WTC11 (cell line): Measurements from ENCODE around the gene NPEPPS. TPM values are rescaled to one million over a fixed set of nuclear protein-coding genes. Genes with fewer than 3 reads are reported as not detected.
"Not testable (repeated sequence)": the region's sequence is repeated elsewhere in the genome, so short reads cannot be mapped to it uniquely, and the experiment has no call there.

ENCODE experiments used
- ATAC-seq: fragments of 200-7000 bp; cut with Tn5 transposase; 2 replicates; pipeline ENCODE4 v1.10.0; 2021; ENCODE audit warnings: mild to moderate bottlenecking, moderate library complexity
- CTCF ChIA-PET: fragments of 300-600 bp; sonication (Branson Sonifier 250); formaldehyde crosslinking; loops from one replicate; lab custom pipeline; 2021; ENCODE audit warnings: antibody characterized with exemption; lab: Charles Lee
- POLR2A ChIA-PET: fragments of 350-600 bp; sonication (Branson Sonifier 250); formaldehyde crosslinking; loops from one replicate; lab custom pipeline; 2021; ENCODE audit warnings: antibody characterized with exemption; lab: Charles Lee
- DNase-seq: peaks from one replicate; pipeline ENCODE4 v3.0.0; 2021; ENCODE audit warnings: low spot score
- H3K27ac Mint-ChIP-seq: 2 replicates; pipeline ENCODE4 v1.8.0; 2021; ENCODE audit warnings: mixed read lengths
- H3K27me3 Mint-ChIP-seq: 2 replicates; pipeline ENCODE4 v1.8.0; 2021; ENCODE audit warnings: low read depth, mild to moderate bottlenecking, moderate library complexity, mixed read lengths
- H3K36me3 Mint-ChIP-seq: 2 replicates; pipeline ENCODE4 v1.8.0; 2021; ENCODE audit warnings: mixed read lengths
- H3K4me1 Mint-ChIP-seq: 2 replicates; pipeline ENCODE4 v1.8.0; 2022; ENCODE audit warnings: mixed read lengths
- H3K4me3 Mint-ChIP-seq: 2 replicates; pipeline ENCODE4 v1.8.0; 2021; ENCODE audit warnings: mild to moderate bottlenecking, moderate library complexity, mixed read lengths
- H3K9me3 Mint-ChIP-seq: 2 replicates; pipeline ENCODE4 v1.8.0; 2021; ENCODE audit warnings: mixed read lengths
- total RNA-seq: library from RNA; stranded (reverse); gene quantifications from 3 replicates; pipeline ENCODE4 v1.2.3, GENCODE V29; 2021

NPEPPS gene
- total RNA-seq, 1 experiment from 2014 or later = 127 TPM

GRCh38 chr17:47519365-47519764 is 11.5 kb upstream of the NPEPPS start:
- H3K4me3 Mint-ChIP-seq, H3K27me3 Mint-ChIP-seq, H3K27ac Mint-ChIP-seq, POLR2A ChIA-PET, ATAC-seq, H3K9me3 Mint-ChIP-seq, CTCF ChIA-PET, H3K4me1 Mint-ChIP-seq, H3K36me3 Mint-ChIP-seq, DNase-seq: not testable (repeated sequence)

GRCh38 chr17:47520279-47520678 is 10.6 kb upstream of the NPEPPS start:
- POLR2A ChIA-PET, H3K9me3 Mint-ChIP-seq, DNase-seq, CTCF ChIA-PET, H3K4me3 Mint-ChIP-seq, H3K27ac Mint-ChIP-seq, H3K4me1 Mint-ChIP-seq, H3K27me3 Mint-ChIP-seq, ATAC-seq, H3K36me3 Mint-ChIP-seq: not testable (repeated sequence)

GRCh38 chr17:47521434-47521833 is 9.5 kb upstream of the NPEPPS start:
- H3K4me3 Mint-ChIP-seq, CTCF ChIA-PET, H3K27me3 Mint-ChIP-seq, H3K9me3 Mint-ChIP-seq, POLR2A ChIA-PET, H3K36me3 Mint-ChIP-seq, H3K4me1 Mint-ChIP-seq, ATAC-seq, H3K27ac Mint-ChIP-seq, DNase-seq: not testable (repeated sequence)

- H3K27me3 Mint-ChIP-seq, DNase-seq, H3K4me1 Mint-ChIP-seq, H3K27ac Mint-ChIP-seq, H3K36me3 Mint-ChIP-seq, CTCF ChIA-PET, ATAC-seq, POLR2A ChIA-PET, H3K4me3 Mint-ChIP-seq, H3K9me3 Mint-ChIP-seq: not testable (repeated sequence)
Measured at GRCh38 chr17:47522341-47522740, 8.6 kb upstream of the NPEPPS start.

GRCh38 chr17:47531233-47531820 is 419 bp downstream of the NPEPPS start:
- H3K4me3 Mint-ChIP-seq, H3K9me3 Mint-ChIP-seq, H3K4me1 Mint-ChIP-seq, H3K36me3 Mint-ChIP-seq, H3K27me3 Mint-ChIP-seq, H3K27ac Mint-ChIP-seq, DNase-seq: not testable (repeated sequence)
- ATAC-seq = peak; percentile 29
- CTCF ChIA-PET = interaction anchor here (1.0 kb wide), 1 partner anchor 85 kb away, joined by 3 read pairs; no protein-coding TSS in a partner anchor
- POLR2A ChIA-PET = interaction anchor here (1.2 kb wide), 1 partner anchor 118 kb away, joined by 5 read pairs; the partner anchor contains the start of gene KPNB1

GRCh38 chr17:47539085-47539484 is 8.2 kb downstream of the NPEPPS start:
- ATAC-seq, H3K4me3 Mint-ChIP-seq, POLR2A ChIA-PET, DNase-seq, H3K4me1 Mint-ChIP-seq, CTCF ChIA-PET, H3K9me3 Mint-ChIP-seq, H3K27me3 Mint-ChIP-seq, H3K36me3 Mint-ChIP-seq: not testable (repeated sequence)
- H3K27ac Mint-ChIP-seq = peak overlapping the region; percentile 42

GRCh38 chr17:47541676-47542075 is 10.8 kb downstream of the NPEPPS start:
- CTCF ChIA-PET = interaction anchor here (0.6 kb wide), 3 partner anchors 78 to 820 kb away, joined by 3 read pairs; no protein-coding TSS in a partner anchor
- H3K36me3 Mint-ChIP-seq, H3K4me1 Mint-ChIP-seq, POLR2A ChIA-PET, H3K4me3 Mint-ChIP-seq, H3K27ac Mint-ChIP-seq, H3K9me3 Mint-ChIP-seq, ATAC-seq, DNase-seq, H3K27me3 Mint-ChIP-seq: not testable (repeated sequence)

GRCh38 chr17:47544327-47544726 is 13.4 kb downstream of the NPEPPS start:
- H3K9me3 Mint-ChIP-seq, H3K4me1 Mint-ChIP-seq, ATAC-seq, CTCF ChIA-PET, H3K27me3 Mint-ChIP-seq, DNase-seq, POLR2A ChIA-PET, H3K27ac Mint-ChIP-seq, H3K4me3 Mint-ChIP-seq: not testable (repeated sequence)
- peaks cover 15% of the 10 kb centered on the region for H3K36me3 Mint-ChIP-seq

GRCh38 chr17:47554733-47555132 is 23.8 kb downstream of the NPEPPS start:
- H3K27ac Mint-ChIP-seq, POLR2A ChIA-PET, H3K4me1 Mint-ChIP-seq: not testable (repeated sequence)

GRCh38 chr17:47556108-47556507 is 25.2 kb downstream of the NPEPPS start:
- POLR2A ChIA-PET, H3K9me3 Mint-ChIP-seq, DNase-seq, H3K4me3 Mint-ChIP-seq, H3K27me3 Mint-ChIP-seq, ATAC-seq, H3K4me1 Mint-ChIP-seq, H3K27ac Mint-ChIP-seq, CTCF ChIA-PET: not testable (repeated sequence)
- H3K36me3 Mint-ChIP-seq = peaks cover 10% of the 10 kb centered on the region

More at GRCh38 chr17:47554733-47555132, 23.8 kb downstream of the NPEPPS start:
- peaks cover 15% of the 10 kb centered on the region for H3K36me3 Mint-ChIP-seq
- ATAC-seq, CTCF ChIA-PET, H3K9me3 Mint-ChIP-seq, DNase-seq, H3K4me3 Mint-ChIP-seq, H3K27me3 Mint-ChIP-seq: not testable (repeated sequence)

GRCh38 chr17:47560517-47561043 is 29.7 kb downstream of the NPEPPS start:
- H3K4me1 Mint-ChIP-seq, H3K27me3 Mint-ChIP-seq, CTCF ChIA-PET, DNase-seq, H3K27ac Mint-ChIP-seq, H3K9me3 Mint-ChIP-seq, ATAC-seq, POLR2A ChIA-PET, H3K4me3 Mint-ChIP-seq: not testable (repeated sequence)
- peaks cover 11% of the 10 kb centered on the region; the same call in 1 of the 2 replicates for H3K36me3 Mint-ChIP-seq

GRCh38 chr17:47561698-47562405 is 30.9 kb downstream of the NPEPPS start:
- POLR2A ChIA-PET, CTCF ChIA-PET, H3K4me1 Mint-ChIP-seq, H3K27me3 Mint-ChIP-seq, H3K36me3 Mint-ChIP-seq, H3K4me3 Mint-ChIP-seq, DNase-seq, H3K9me3 Mint-ChIP-seq, ATAC-seq: not testable (repeated sequence)
- H3K27ac Mint-ChIP-seq = peak overlapping the region; percentile 88
